ENCODE results near the gene TSNAXIP1. TPM values are rescaled to one million over a fixed set of nuclear protein-coding genes. Genes with fewer than 3 reads are reported as not detected.

TSNAXIP1 gene
- polyA plus RNA-seq, 3 donors: 0.23 TPM; not detected in 2

DNA sequence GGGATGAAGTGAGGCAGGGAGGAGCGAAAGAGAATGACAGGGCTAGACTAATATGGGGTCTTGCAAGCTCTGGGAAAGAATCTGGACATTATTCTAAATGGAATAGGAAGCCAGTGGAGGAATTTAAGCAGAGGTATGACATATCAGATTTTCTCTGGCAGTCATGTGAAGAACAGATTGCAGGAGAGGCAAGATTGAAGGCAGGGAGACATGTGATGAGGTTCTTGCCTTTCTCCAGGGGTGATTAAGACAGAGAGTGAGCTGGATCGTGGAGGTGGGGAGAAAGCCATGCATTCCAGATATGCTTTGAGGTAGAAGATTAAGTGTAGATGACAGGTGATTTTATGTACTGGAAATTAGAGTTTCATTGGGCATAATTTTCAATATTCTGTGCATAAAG is 31.1 kb downstream of the TSNAXIP1 start:
- WGBS (ENCODE audit: insufficient coverage): 100% methylated on average over 2 of the region's 2 CpGs
- DNase-seq: no peak
- Mint-ChIP-seq H3K4me1 (peaks cover 11% of the 10 kb centered on the region), H3K9me3 (no peaks in the 10 kb centered on the region), H3K4me3 (no peak overlapping the region), H3K27ac (no peak overlapping the region), H3K27me3 (ENCODE audit: low read depth in 3 of 3) (peaks cover 1 to 4% (median 2%) of the 10 kb centered on the region in 3 donors), H3K36me3 (no peaks in the 10 kb centered on the region)
- Histone ChIP-seq H2AFZ (ENCODE audit: insufficient read depth, low read depth, low read length, poor library complexity, severe bottlenecking) (no peak overlapping the region), H4K20me1 (ENCODE audit: insufficient read depth, low read length) (peaks cover 2% of the 10 kb centered on the region), H3K27me3 (ENCODE audit: control insufficient read depth in 2 of 2, insufficient read depth in 2 of 2, low read length in 2 of 2) (no peaks in the 10 kb centered on the region), H3K4me3 (replicated peaks in 1 of 3; ENCODE audit: low read depth in 2 of 3, low read length in 3 of 3) (no peak overlapping the region), H3K4me2 (replicated peaks; ENCODE audit: extremely low read depth, low read length, poor library complexity, severe bottlenecking) (no peak overlapping the region), H3K79me2 (ENCODE audit: insufficient read depth, low read length) (peaks cover 10% of the 10 kb centered on the region), H3K27ac (ENCODE audit: low read depth in 1 of 2, low read length in 2 of 2) (no peak overlapping the region), H3K36me3 (replicated peaks in 1 of 2; ENCODE audit: control insufficient read depth in 1 of 2, insufficient read depth in 2 of 2, low read length in 2 of 2) (no peaks in the 10 kb centered on the region), H3K9ac (ENCODE audit: insufficient read depth, low read length, poor library complexity, severe bottlenecking) (no peak overlapping the region), H3K9me3 (replicated peaks in 1 of 2; ENCODE audit: control insufficient read depth in 1 of 2, insufficient read depth in 1 of 2, low read length in 2 of 2) (no peaks in the 10 kb centered on the region), H3K4me1 (ENCODE audit: control insufficient read depth in 1 of 2, insufficient read depth in 2 of 2, low read length in 2 of 2) (peaks cover 17 to 26% of the 10 kb centered on the region in 2 donors)
- TF ChIP-seq CTCF (IDR thresholded peaks at IDR 0.05): no peak
- intact Hi-C loops (cut with micrococcal nuclease): no loop called here

- Histone ChIP-seq H3K79me2 (ENCODE audit: insufficient read depth, low read length) (peaks cover 35% of the 10 kb centered on the region), H2AFZ (ENCODE audit: insufficient read depth, low read depth, low read length, poor library complexity, severe bottlenecking) (peak overlapping the region; percentile 91), H4K20me1 (ENCODE audit: insufficient read depth, low read length) (peaks cover 27% of the 10 kb centered on the region), H3K4me2 (replicated peaks; ENCODE audit: extremely low read depth, low read length, poor library complexity, severe bottlenecking) (peak overlapping the region; percentile 98), H3K4me1 (ENCODE audit: control insufficient read depth in 1 of 2, insufficient read depth in 2 of 2, low read length in 2 of 2) (peaks cover 39 to 46% of the 10 kb centered on the region in 2 donors), H3K4me3 (replicated peaks in 1 of 3; ENCODE audit: low read depth in 2 of 3, low read length in 3 of 3) (peak overlapping the region in 2 of 3 experiments; percentile 85 to 87), H3K36me3 (replicated peaks in 1 of 2; ENCODE audit: control insufficient read depth in 1 of 2, insufficient read depth in 2 of 2, low read length in 2 of 2) (no peaks in the 10 kb centered on the region), H3K27ac (ENCODE audit: low read depth in 1 of 2, low read length in 2 of 2) (peak overlapping the region; percentile 85 to 91), H3K9ac (ENCODE audit: insufficient read depth, low read length, poor library complexity, severe bottlenecking) (peak overlapping the region; percentile 66), H3K9me3 (replicated peaks in 1 of 2; ENCODE audit: control insufficient read depth in 1 of 2, insufficient read depth in 1 of 2, low read length in 2 of 2) (no peaks in the 10 kb centered on the region), H3K27me3 (ENCODE audit: control insufficient read depth in 2 of 2, insufficient read depth in 2 of 2, low read length in 2 of 2) (no peaks in the 10 kb centered on the region)
- Mint-ChIP-seq H3K27me3 (ENCODE audit: low read depth in 3 of 3) (peaks cover 1 to 2% (median 1%) of the 10 kb centered on the region in 3 donors), H3K4me3 (peak overlapping the region; percentile 30 to 86), H3K4me1 (peaks cover 39% of the 10 kb centered on the region), H3K9me3 (peaks cover 0 to 3% (median 0%) of the 10 kb centered on the region in 7 donors), H3K36me3 (peaks cover 4 to 5% of the 10 kb centered on the region in 2 donors), H3K27ac (peak overlapping the region in 4 of 7 donors; percentile 89 to 99 (median 94))
- no peak for TF ChIP-seq CTCF (IDR thresholded peaks at IDR 0.05)
- WGBS (ENCODE audit: insufficient coverage): 74% methylated on average over 17 of the region's 17 CpGs
- DNase-seq: no peak
- intact Hi-C loops (cut with micrococcal nuclease): loop anchor here in 1 of 2 donors (10.0 kb wide), 1 partner anchor 177 kb away; the partner anchor contains the start of genes ACD, C16orf86, ENKD1 and PARD6A
Measured at GRCh38 chr16:67841198-67841815, 34.6 kb downstream of the TSNAXIP1 start.

Data from CD14-positive monocyte (primary cell).